GM18526 (cell line): Measurements from ENCODE around the gene SPATA16.

ENCODE experiments used
- POLR2A ChIP-seq: IDR thresholded peaks from 3 replicates; pipeline ENCODE4 v1.6.1; 2011; ENCODE audit not compliant: insufficient read length; ENCODE audit errors: extremely low read depth

The SPATA16 gene

GRCh38 chr3:172938788-172939187 lies 202.2 kb downstream of the SPATA16 start:
- TF ChIP-seq POLR2A, result no peak

- TF ChIP-seq POLR2A, result no peak
Observed at GRCh38 chr3:172931746-172932285, 209.2 kb downstream of the SPATA16 start.

- TF ChIP-seq POLR2A, result no peak
Observed at GRCh38 chr3:172929451-172929850, 211.6 kb downstream of the SPATA16 start.

- TF ChIP-seq POLR2A, result no peak
Observed at GRCh38 chr3:172924546-172924945, 216.5 kb downstream of the SPATA16 start.

GRCh38 chr3:172919297-172919683 lies 221.7 kb downstream of the SPATA16 start:
- no peak for TF ChIP-seq POLR2A

GRCh38 chr3:172918568-172919296 lies 222.3 kb downstream of the SPATA16 start:
- TF ChIP-seq POLR2A, result no peak

GRCh38 chr3:172918165-172918564 lies 222.9 kb downstream of the SPATA16 start:
- TF ChIP-seq POLR2A, result no peak

GRCh38 chr3:172915911-172916514 lies 225.0 kb downstream of the SPATA16 start:
- no peak for TF ChIP-seq POLR2A

GRCh38 chr3:172914854-172915253 lies 226.2 kb downstream of the SPATA16 start:
- TF ChIP-seq POLR2A, result no peak

- no peak for TF ChIP-seq POLR2A
Observed at GRCh38 chr3:172913911-172914655, 227.0 kb downstream of the SPATA16 start.

- TF ChIP-seq POLR2A, result no peak
Observed at GRCh38 chr3:172911142-172911541, 229.9 kb downstream of the SPATA16 start.

GRCh38 chr3:172908771-172909270 lies 232.2 kb downstream of the SPATA16 start:
- TF ChIP-seq POLR2A, result no peak

GRCh38 chr3:172905451-172905850 lies 235.6 kb downstream of the SPATA16 start:
- no peak for TF ChIP-seq POLR2A

GRCh38 chr3:172904711-172905373 lies 236.2 kb downstream of the SPATA16 start:
- no peak for TF ChIP-seq POLR2A
